Type B pancreatic cell (in vitro differentiated cells): ENCODE measurements around the gene NOC2L. TPM values are rescaled to one million over a fixed set of nuclear protein-coding genes. Genes with fewer than 3 reads are reported as not detected.

ENCODE experiments used
- DNase-seq: peaks from one replicate; pipeline ENCODE4 v3.0.0; 2021; ENCODE audit warnings: mixed read lengths; ENCODE audit not compliant: unreplicated experiment; ENCODE audit errors: extremely low spot score
- H3K27ac Mint-ChIP-seq: 2 replicates; pipeline ENCODE4 v1.8.0; 2021; ENCODE audit warnings: mild to moderate bottlenecking, mixed read lengths
- H3K27me3 Mint-ChIP-seq: 2 replicates; pipeline ENCODE4 v1.8.0; 2021; ENCODE audit warnings: mixed read lengths
- H3K36me3 Mint-ChIP-seq: 2 replicates; pipeline ENCODE4 v1.8.0; 2021; ENCODE audit warnings: mixed read lengths
- H3K4me1 Mint-ChIP-seq: one replicate; pipeline ENCODE4 v1.8.0; 2021; ENCODE audit warnings: mixed read lengths; ENCODE audit not compliant: unreplicated experiment
- H3K4me3 Mint-ChIP-seq: 2 replicates; pipeline ENCODE4 v1.8.0; 2021; ENCODE audit warnings: mild to moderate bottlenecking, mixed read lengths
- H3K9me3 Mint-ChIP-seq: 2 replicates; pipeline ENCODE4 v1.8.0; 2021; ENCODE audit warnings: mixed read lengths
- CTCF ChIP-seq: fragments of 200-600 bp; sonication (generic); conservative IDR thresholded peaks from 2 replicates; pipeline ENCODE4 v1.5.0; 2021; ENCODE audit warnings: antibody characterized with exemption, mild to moderate bottlenecking
- total RNA-seq: library from RNA; stranded (reverse); gene quantifications from 2 replicates; pipeline ENCODE4 v1.2.1, GENCODE V29; 2021; ENCODE audit warnings: low replicate concordance

The NOC2L gene
- total RNA-seq, 1 donor from 2014 or later: 87.2 TPM

- Mint-ChIP-seq H3K9me3 (no peaks in the 10 kb centered on the region), H3K27ac (no peak overlapping the region), H3K4me1 (peaks cover 25% of the 10 kb centered on the region), H3K36me3 (peaks cover 4% of the 10 kb centered on the region), H3K27me3 (peaks cover 45% of the 10 kb centered on the region), H3K4me3 (no peak overlapping the region)
- no peak for DNase-seq
- no peak for TF ChIP-seq CTCF
These were observed 39.7 kb downstream of the NOC2L start for GRCh38 chr1:919271-919872.

- no peaks in the 10 kb centered on the region for H3K9me3 Mint-ChIP-seq
- no peak for DNase-seq
- TF ChIP-seq CTCF: no peak
- no peak overlapping the region for H3K27ac Mint-ChIP-seq
- H3K4me3 Mint-ChIP-seq: peak overlapping the region; percentile 47
- peaks cover 49% of the 10 kb centered on the region for H3K27me3 Mint-ChIP-seq
- peaks cover 25% of the 10 kb centered on the region for H3K4me1 Mint-ChIP-seq
- peaks cover 4% of the 10 kb centered on the region for H3K36me3 Mint-ChIP-seq
These were observed 40.2 kb downstream of the NOC2L start for GRCh38 chr1:918843-919242.

GRCh38 chr1:918353-918752 is 40.7 kb downstream of the NOC2L start:
- H3K36me3 Mint-ChIP-seq: peaks cover 4% of the 10 kb centered on the region
- DNase-seq: no peak
- no peak overlapping the region for H3K27ac Mint-ChIP-seq
- TF ChIP-seq CTCF: no peak
- no peaks in the 10 kb centered on the region for H3K9me3 Mint-ChIP-seq
- H3K4me3 Mint-ChIP-seq: no peak overlapping the region
- peaks cover 49% of the 10 kb centered on the region for H3K27me3 Mint-ChIP-seq
- peaks cover 25% of the 10 kb centered on the region for H3K4me1 Mint-ChIP-seq

- H3K4me1 Mint-ChIP-seq: peaks cover 27% of the 10 kb centered on the region
- no peak overlapping the region for H3K27ac Mint-ChIP-seq
- DNase-seq: no peak
- H3K9me3 Mint-ChIP-seq: no peaks in the 10 kb centered on the region
- peaks cover 4% of the 10 kb centered on the region for H3K36me3 Mint-ChIP-seq
- peaks cover 48% of the 10 kb centered on the region for H3K27me3 Mint-ChIP-seq
- TF ChIP-seq CTCF: no peak
- peak overlapping the region; percentile 54 for H3K4me3 Mint-ChIP-seq
These were observed 41.5 kb downstream of the NOC2L start for GRCh38 chr1:917466-918091.

- no peak for TF ChIP-seq CTCF
- no peaks in the 10 kb centered on the region for H3K9me3 Mint-ChIP-seq
- H3K27ac Mint-ChIP-seq: no peak overlapping the region
- no peak for DNase-seq
- H3K36me3 Mint-ChIP-seq: peaks cover 4% of the 10 kb centered on the region
- H3K4me1 Mint-ChIP-seq: peaks cover 31% of the 10 kb centered on the region
- peaks cover 48% of the 10 kb centered on the region for H3K27me3 Mint-ChIP-seq
- no peak overlapping the region for H3K4me3 Mint-ChIP-seq
These were observed 42.0 kb downstream of the NOC2L start for GRCh38 chr1:917076-917459.
